ENCODE data around the gene STK32A.

- no peak for TF ChIP-seq CTCF (IDR thresholded peaks at IDR 0.05 in 4 of 5, conservative IDR thresholded peaks at IDR 0.05 in 1 of 5)
- TF ChIP-seq POLR2A (IDR thresholded peaks at IDR 0.05) = no peak
Observed at GRCh38 chr5:147426640-147427327, 192.0 kb downstream of the STK32A start.
